ENCODE measurements around the gene KRTAP4-6. TPM values are rescaled to one million over a fixed set of nuclear protein-coding genes. Genes with fewer than 3 reads are reported as not detected.
"Not testable (repeated sequence)": the region's sequence is repeated elsewhere in the genome, so short reads cannot be mapped to it uniquely, and the experiment has no call there.

Gene KRTAP4-6
- total RNA-seq = not detected

DNA sequence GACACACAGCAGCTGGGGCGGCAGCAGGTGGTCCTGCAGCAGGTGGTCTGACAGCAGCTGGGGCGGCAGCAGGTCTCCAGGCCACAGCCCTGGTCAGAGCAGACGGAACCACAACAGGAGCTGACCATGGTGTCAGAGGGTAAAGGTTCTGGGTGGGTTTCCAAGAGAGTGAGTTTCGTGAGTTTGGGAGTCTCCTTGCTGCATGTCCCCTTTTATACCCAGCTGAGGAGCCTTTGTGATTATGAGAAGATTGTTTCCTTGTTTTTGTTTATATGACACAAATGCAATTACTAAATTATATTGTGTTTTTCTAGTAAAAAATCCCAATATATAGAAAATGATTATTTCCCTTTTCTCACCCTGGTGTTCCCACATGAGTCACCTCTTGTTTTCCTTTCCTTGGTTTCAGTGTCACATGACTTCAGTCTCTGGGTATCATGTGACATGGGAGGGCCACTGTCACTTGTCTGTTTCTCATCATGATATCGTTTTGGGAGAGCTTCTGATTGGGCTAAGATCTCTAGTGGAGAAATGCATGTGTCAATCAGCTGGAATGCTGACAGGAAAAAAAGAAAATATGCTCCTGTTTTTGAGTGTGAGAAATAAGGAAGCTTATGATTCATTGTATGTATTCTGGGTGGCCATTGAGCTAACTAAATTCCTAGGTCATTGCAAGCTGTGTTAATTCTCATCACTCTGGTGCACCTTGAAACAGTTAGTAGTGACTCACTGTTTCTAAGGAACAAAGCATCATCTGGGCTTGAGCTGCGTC, at the start of gene KRTAP4-6:
Gene KRTAP4-6, minus strand, starts transcription at position 185 of the 772 bp plus-strand sequence. Its CDS starts 57 bp downstream, at position 128.
- peaks cover 3% of the 10 kb centered on the region for H3K27me3 Mint-ChIP-seq
- H3K4me3 Mint-ChIP-seq = no peak within 1 kb of the TSS
- peaks cover 22% of the 10 kb centered on the region for H3K9me3 Mint-ChIP-seq
- POLR2A ChIA-PET = no interaction called here
- CTCF ChIA-PET = interaction anchor here (1.0 kb wide), 1 partner anchor 11 kb away, joined by 3 read pairs; no protein-coding TSS in a partner anchor
- no peak within 1 kb of the TSS for H3K27ac Mint-ChIP-seq
- peaks cover 2% of the 10 kb centered on the region for H3K36me3 Mint-ChIP-seq (ENCODE audit: low read depth)
- DNase-seq = no peak
- no peaks in the 10 kb centered on the region for H3K4me1 Mint-ChIP-seq

- POLR2A ChIA-PET, H3K4me1 Mint-ChIP-seq: not testable (repeated sequence)
- CTCF ChIA-PET = interaction anchor here (0.6 kb wide), 1 partner anchor 78 kb away, joined by 3 read pairs; no protein-coding TSS in a partner anchor
Measured at GRCh38 chr17:41189837-41190318, 49.5 kb upstream of the KRTAP4-6 start, which contains the start of gene KRTAP9-1. KRTAP9-1 (plus strand) TSS chr17:41189887; CDS start chr17:41189887, 0 bp downstream.

DNA sequence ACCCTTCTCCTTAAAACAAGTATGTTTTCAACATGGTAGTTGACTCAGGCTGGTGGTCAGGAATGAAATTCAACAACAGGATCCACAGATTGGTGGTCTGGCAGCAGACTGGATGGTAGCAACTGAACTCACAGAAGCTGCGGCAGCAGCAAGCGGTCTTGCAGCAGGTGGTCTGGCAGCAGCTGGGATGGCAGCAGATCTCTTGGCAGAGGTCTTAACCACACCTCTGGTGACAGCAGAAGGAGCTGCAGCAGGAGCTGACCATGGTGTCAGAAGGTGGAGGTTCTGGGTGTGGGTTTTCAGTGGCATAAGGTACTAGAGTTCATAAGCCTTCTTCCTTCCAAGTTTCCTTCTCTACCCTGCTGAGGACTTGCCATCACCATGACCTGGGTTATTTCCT, 46.5 kb upstream of the KRTAP4-6 start:
- DNase-seq = no peak
- CTCF ChIA-PET = no interaction called here
- Mint-ChIP-seq H3K27ac (no peak overlapping the region), H3K9me3 (no peaks in the 10 kb centered on the region), H3K4me1 (no peaks in the 10 kb centered on the region), H3K36me3 (ENCODE audit: low read depth) (no peaks in the 10 kb centered on the region), H3K27me3 (no peaks in the 10 kb centered on the region), H3K4me3 (no peak overlapping the region)
- POLR2A ChIA-PET = no interaction called here

More at GRCh38 chr17:41189837-41190318, 49.5 kb upstream of the KRTAP4-6 start, which contains the start of gene KRTAP9-1:
- H3K36me3 Mint-ChIP-seq (ENCODE audit: low read depth); H3K27ac Mint-ChIP-seq; H3K4me3 Mint-ChIP-seq; H3K9me3 Mint-ChIP-seq; H3K27me3 Mint-ChIP-seq; DNase-seq: not testable (repeated sequence)

DNA sequence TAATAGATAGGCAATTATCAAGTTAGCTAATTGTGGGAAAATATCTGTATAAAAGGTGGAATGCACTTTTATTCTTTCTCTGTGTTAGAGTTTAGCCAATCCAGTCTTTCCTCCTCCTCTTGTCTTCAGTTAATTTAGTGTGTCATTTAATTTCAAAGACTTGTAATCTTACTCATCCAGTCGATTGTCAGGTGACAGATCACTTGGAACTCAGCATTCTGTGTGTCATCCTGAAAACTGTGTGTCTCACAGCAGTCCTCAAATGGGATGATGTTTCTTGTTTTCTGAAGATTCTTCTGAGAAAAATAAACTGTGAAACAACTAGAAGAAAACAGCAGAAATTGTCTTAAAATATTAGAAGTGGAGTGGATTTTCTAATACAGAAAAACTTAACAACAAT, 44.7 kb upstream of the KRTAP4-6 start:
- Mint-ChIP-seq H3K9me3 (no peaks in the 10 kb centered on the region), H3K27ac (no peak overlapping the region), H3K4me3 (no peak overlapping the region), H3K4me1 (no peaks in the 10 kb centered on the region), H3K36me3 (ENCODE audit: low read depth) (no peaks in the 10 kb centered on the region), H3K27me3 (no peaks in the 10 kb centered on the region)
- ChIA-PET CTCF (no interaction called here), POLR2A (no interaction called here)
- DNase-seq = no peak

DNA sequence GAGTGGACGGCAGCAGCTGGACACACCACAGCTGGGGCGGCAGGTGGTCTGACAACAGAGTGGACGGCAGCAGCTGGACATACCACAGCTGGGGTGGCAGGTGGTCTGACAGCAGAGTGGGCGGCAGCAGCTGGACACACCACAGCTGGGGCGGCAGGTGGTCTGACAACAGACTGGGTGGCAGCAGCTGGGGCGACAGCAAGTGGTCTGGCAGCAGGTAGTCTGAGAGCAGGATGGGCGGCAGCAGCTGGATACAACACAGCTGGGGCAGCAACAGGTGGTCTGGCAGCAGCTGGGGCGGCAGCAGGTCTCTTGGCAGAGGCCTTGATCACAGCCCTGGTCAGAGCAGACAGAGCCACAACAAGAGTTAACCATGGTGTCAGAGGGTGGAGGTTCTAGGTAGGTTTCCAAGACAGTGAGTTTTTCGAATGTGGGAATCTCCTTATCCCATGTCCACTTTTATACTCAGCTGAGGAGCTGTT, 44.2 kb upstream of the KRTAP4-6 start, which contains the start of gene KRTAP4-1:
Gene KRTAP4-1, minus strand, starts transcription at position 432 of the 482 bp plus-strand sequence. Its CDS starts 57 bp downstream, at position 375.
- CTCF ChIA-PET = no interaction called here
- no peak for DNase-seq
- POLR2A ChIA-PET = no interaction called here
- H3K36me3 Mint-ChIP-seq (ENCODE audit: low read depth) = no peaks in the 10 kb centered on the region
- no peak within 1 kb of the TSS for H3K27ac Mint-ChIP-seq
- H3K4me1 Mint-ChIP-seq = no peaks in the 10 kb centered on the region
- H3K4me3 Mint-ChIP-seq = no peak within 1 kb of the TSS
- H3K27me3 Mint-ChIP-seq = no peaks in the 10 kb centered on the region
- H3K9me3 Mint-ChIP-seq = no peaks in the 10 kb centered on the region

DNA sequence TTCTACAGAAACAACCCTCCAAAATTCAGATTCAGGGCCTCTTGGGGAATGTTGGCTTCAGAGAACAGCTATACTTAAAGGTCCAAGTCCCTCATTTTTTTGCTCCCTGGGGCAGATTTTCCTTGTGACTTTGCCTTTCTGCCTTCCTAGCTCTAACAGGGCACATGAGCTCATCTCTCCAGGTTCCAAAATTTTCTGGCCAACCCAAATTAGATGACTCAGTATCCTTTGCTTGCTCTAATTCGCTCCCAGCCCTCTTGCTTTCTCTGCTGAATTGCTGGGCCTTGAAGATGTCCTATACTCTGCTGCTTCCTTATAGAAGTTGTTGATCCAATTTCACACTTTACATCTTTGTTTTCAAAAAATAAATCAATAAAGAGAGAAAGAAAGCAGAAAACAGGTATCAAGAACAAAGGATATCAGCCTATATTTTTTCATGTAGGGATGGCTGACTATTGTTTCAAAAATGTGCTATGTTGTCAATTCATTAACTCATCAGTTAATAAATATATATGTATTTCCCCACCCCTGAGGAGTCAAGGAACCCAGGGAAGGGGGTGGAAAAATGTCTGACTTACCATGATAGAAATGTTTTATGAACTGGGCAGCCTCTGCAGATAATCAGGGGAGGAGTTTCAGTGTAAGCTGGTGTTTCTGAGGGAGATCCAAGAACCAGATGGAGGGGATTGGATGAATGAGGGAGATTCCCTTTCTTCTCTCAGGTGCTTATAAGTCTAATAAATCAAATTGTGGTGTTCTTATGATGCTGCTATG, 38.7 kb upstream of the KRTAP4-6 start:
- ChIA-PET CTCF (no interaction called here), POLR2A (no interaction called here)
- Mint-ChIP-seq H3K36me3 (ENCODE audit: low read depth) (no peaks in the 10 kb centered on the region), H3K4me1 (no peaks in the 10 kb centered on the region), H3K4me3 (no peak overlapping the region), H3K27ac (no peak overlapping the region), H3K9me3 (no peaks in the 10 kb centered on the region), H3K27me3 (no peaks in the 10 kb centered on the region)
- no peak for DNase-seq

DNA sequence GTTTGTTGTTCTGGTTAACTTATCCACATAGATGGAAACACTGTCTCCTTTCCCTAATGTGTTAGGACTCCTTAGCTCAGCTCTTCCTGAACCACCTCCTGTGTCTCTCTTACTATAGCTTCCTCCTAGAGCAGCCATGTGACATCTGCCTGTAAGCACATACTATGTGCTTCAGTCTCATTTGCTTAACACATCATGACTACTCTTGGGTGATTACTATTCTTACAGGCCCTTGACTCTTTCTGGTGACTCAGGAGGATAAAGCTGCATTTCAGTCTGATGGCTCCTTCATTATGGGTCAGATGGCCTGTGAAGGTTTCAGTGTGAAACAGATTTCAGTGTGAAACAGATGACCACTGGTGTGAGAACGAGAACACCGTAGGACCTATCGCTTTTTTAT, 38.0 kb upstream of the KRTAP4-6 start:
- ChIA-PET CTCF (no interaction called here), POLR2A (no interaction called here)
- H3K4me3 Mint-ChIP-seq = no peak overlapping the region
- H3K9me3 Mint-ChIP-seq = no peaks in the 10 kb centered on the region
- H3K36me3 Mint-ChIP-seq (ENCODE audit: low read depth) = no peaks in the 10 kb centered on the region
- no peak for DNase-seq
- no peaks in the 10 kb centered on the region for H3K4me1 Mint-ChIP-seq
- H3K27ac Mint-ChIP-seq = no peak overlapping the region
- H3K27me3 Mint-ChIP-seq = no peaks in the 10 kb centered on the region

- H3K4me3 Mint-ChIP-seq = no peak within 1 kb of the TSS
- H3K4me1 Mint-ChIP-seq = no peaks in the 10 kb centered on the region
- CTCF ChIA-PET = no interaction called here
- no peaks in the 10 kb centered on the region for H3K27me3 Mint-ChIP-seq
- H3K9me3 Mint-ChIP-seq = no peaks in the 10 kb centered on the region
- no peak for DNase-seq
- POLR2A ChIA-PET = no interaction called here
- no peaks in the 10 kb centered on the region for H3K36me3 Mint-ChIP-seq (ENCODE audit: low read depth)
- no peak within 1 kb of the TSS for H3K27ac Mint-ChIP-seq
Measured at GRCh38 chr17:41177727-41178271, 37.5 kb upstream of the KRTAP4-6 start, which contains the start of gene KRTAP4-2. KRTAP4-2 (minus strand) TSS chr17:41178221; CDS start chr17:41178164, 57 bp downstream.

- no peak for DNase-seq
- no peak overlapping the region for H3K27ac Mint-ChIP-seq
- no peak overlapping the region for H3K4me3 Mint-ChIP-seq
- H3K36me3 Mint-ChIP-seq (ENCODE audit: low read depth) = no peaks in the 10 kb centered on the region
- no peaks in the 10 kb centered on the region for H3K9me3 Mint-ChIP-seq
- POLR2A ChIA-PET = interaction anchor here (0.6 kb wide), 1 partner anchor 433 kb away, joined by 3 read pairs; no protein-coding TSS in a partner anchor
- no peaks in the 10 kb centered on the region for H3K27me3 Mint-ChIP-seq
- CTCF ChIA-PET = no interaction called here
- H3K4me1 Mint-ChIP-seq = no peaks in the 10 kb centered on the region
Measured at GRCh38 chr17:41176744-41177387, 36.5 kb upstream of the KRTAP4-6 start.

GRCh38 chr17:41171886-41172285, 31.5 kb upstream of the KRTAP4-6 start:
- ChIA-PET CTCF (no interaction called here), POLR2A (no interaction called here)
- Mint-ChIP-seq H3K27ac (no peak overlapping the region), H3K4me1 (no peaks in the 10 kb centered on the region), H3K4me3 (no peak overlapping the region), H3K9me3 (no peaks in the 10 kb centered on the region), H3K36me3 (ENCODE audit: low read depth) (no peaks in the 10 kb centered on the region), H3K27me3 (peaks cover 6% of the 10 kb centered on the region)
- no peak for DNase-seq

DNA sequence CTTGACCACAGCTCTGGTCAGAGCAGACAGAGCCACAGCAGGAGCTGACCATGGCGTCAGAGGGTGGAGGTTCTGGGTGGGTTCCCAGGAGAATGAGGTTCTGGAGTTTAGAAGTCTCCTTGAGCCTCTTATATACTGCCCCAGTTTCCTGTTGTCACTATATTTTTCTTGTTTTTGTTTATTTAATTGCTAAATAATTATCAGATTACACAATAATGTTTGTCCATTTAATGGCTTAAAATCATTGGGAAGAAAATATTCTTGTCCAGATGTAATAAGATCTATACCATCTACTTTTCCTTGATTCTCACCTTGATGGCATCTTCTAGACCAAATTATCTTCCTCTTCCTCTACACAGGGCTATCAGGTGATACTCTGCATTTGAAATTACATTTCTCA, 27.8 kb upstream of the KRTAP4-6 start, which contains the start of gene KRTAP4-3:
Gene KRTAP4-3, minus strand, starts transcription at position 101 of the 400 bp plus-strand sequence. Its CDS starts 49 bp downstream, at position 52.
- POLR2A ChIA-PET = no interaction called here
- no peak for DNase-seq
- no peak within 1 kb of the TSS for H3K27ac Mint-ChIP-seq

GRCh38 chr17:41167561-41167960, 27.2 kb upstream of the KRTAP4-6 start:
- Mint-ChIP-seq H3K4me3 (no peak overlapping the region), H3K9me3 (no peaks in the 10 kb centered on the region), H3K4me1 (no peaks in the 10 kb centered on the region), H3K27me3 (peaks cover 6% of the 10 kb centered on the region), H3K27ac (no peak overlapping the region), H3K36me3 (ENCODE audit: low read depth) (no peaks in the 10 kb centered on the region)
- no peak for DNase-seq
- CTCF ChIA-PET = no interaction called here
- POLR2A ChIA-PET = no interaction called here

More for the DNA sequence above, 27.8 kb upstream of the KRTAP4-6 start, which contains the start of gene KRTAP4-3:
- Mint-ChIP-seq H3K4me3 (no peak within 1 kb of the TSS), H3K27me3 (peaks cover 6% of the 10 kb centered on the region), H3K9me3 (no peaks in the 10 kb centered on the region), H3K36me3 (ENCODE audit: low read depth) (no peaks in the 10 kb centered on the region), H3K4me1 (no peaks in the 10 kb centered on the region)
- CTCF ChIA-PET = no interaction called here

Data from activated CD4-positive, alpha-beta T cell treated with anti-CD3 and anti-CD28 coated beads, Interleukin-2, amount 10 ng/mL, durations not matched to agents 7 days and 5 days (primary cell).